Mucosa of stomach (tissue), 1 donor: ENCODE measurements around the gene PRM3.
"Not testable (repeated sequence)": the region's sequence is repeated elsewhere in the genome, so short reads cannot be mapped to it uniquely, and the experiment has no call there.

Experiments used
- H3K27me3 ChIP-seq: one replicate; pipeline ENCODE4 v1.7.0; 2013; ENCODE audit warnings: mild to moderate bottlenecking, low read length; ENCODE audit not compliant: control insufficient read depth, insufficient read depth
- H3K36me3 ChIP-seq: one replicate; pipeline ENCODE4 v1.7.0; 2013; ENCODE audit warnings: low read length; ENCODE audit not compliant: control insufficient read depth, insufficient read depth
- H3K4me1 ChIP-seq: one replicate; pipeline ENCODE4 v1.7.0; 2013; ENCODE audit warnings: mild to moderate bottlenecking, low read length; ENCODE audit not compliant: control insufficient read depth, insufficient read depth
- H3K4me3 ChIP-seq: one replicate; pipeline ENCODE4 v1.7.0; 2013; ENCODE audit warnings: low read length
- H3K9ac ChIP-seq: one replicate; pipeline ENCODE4 v1.7.0; 2013; ENCODE audit warnings: mild to moderate bottlenecking, low read length, moderate library complexity
- H3K9me3 ChIP-seq: one replicate; pipeline ENCODE4 v1.7.0; 2013; ENCODE audit warnings: mild to moderate bottlenecking, low read length, moderate library complexity; ENCODE audit not compliant: control insufficient read depth
- donor health status: Pancreatic carcinoma.

PRM3 gene

GRCh38 chr16:11290102-11290893 lies 16.9 kb upstream of the PRM3 start:
- no peak overlapping the region for H3K4me3 ChIP-seq
- no peaks in the 10 kb centered on the region for H3K4me1 ChIP-seq
- H3K27me3 ChIP-seq, result no peaks in the 10 kb centered on the region
- no peaks in the 10 kb centered on the region for H3K36me3 ChIP-seq
- H3K9me3 ChIP-seq, result no peaks in the 10 kb centered on the region
- H3K9ac ChIP-seq, result no peak overlapping the region

- not testable (repeated sequence) for H3K27me3 ChIP-seq
Observed at GRCh38 chr16:11289696-11290095, 16.3 kb upstream of the PRM3 start.

GRCh38 chr16:11289202-11289601 lies 15.8 kb upstream of the PRM3 start:
- Histone ChIP-seq H3K36me3 (no peaks in the 10 kb centered on the region), H3K27me3 (no peaks in the 10 kb centered on the region), H3K9ac (no peak overlapping the region), H3K9me3 (no peaks in the 10 kb centered on the region), H3K4me3 (no peak overlapping the region), H3K4me1 (no peaks in the 10 kb centered on the region)

More at GRCh38 chr16:11289696-11290095, 16.3 kb upstream of the PRM3 start:
- H3K4me3 ChIP-seq, H3K9ac ChIP-seq, H3K4me1 ChIP-seq, H3K9me3 ChIP-seq, H3K36me3 ChIP-seq: not testable (repeated sequence)

GRCh38 chr16:11285842-11286241 lies 12.4 kb upstream of the PRM3 start:
- Histone ChIP-seq H3K36me3 (no peaks in the 10 kb centered on the region), H3K9ac (no peak overlapping the region), H3K27me3 (no peaks in the 10 kb centered on the region), H3K9me3 (no peaks in the 10 kb centered on the region), H3K4me1 (peaks cover 4% of the 10 kb centered on the region), H3K4me3 (no peak overlapping the region)

GRCh38 chr16:11283820-11284248 lies 10.4 kb upstream of the PRM3 start:
- H3K4me1 ChIP-seq, result peaks cover 16% of the 10 kb centered on the region
- H3K36me3 ChIP-seq, result no peaks in the 10 kb centered on the region
- no peaks in the 10 kb centered on the region for H3K27me3 ChIP-seq
- H3K9ac ChIP-seq, result no peak overlapping the region
- H3K9me3 ChIP-seq, result no peaks in the 10 kb centered on the region
- H3K4me3 ChIP-seq, result no peak overlapping the region

GRCh38 chr16:11280616-11281522 lies 7.4 kb upstream of the PRM3 start, which contains the start of gene PRM1:
TSS of gene PRM1 (minus strand) at chr16:11281330. CDS start at chr16:11281238, 92 bp downstream.
- no peaks in the 10 kb centered on the region for H3K9me3 ChIP-seq
- no peaks in the 10 kb centered on the region for H3K36me3 ChIP-seq
- H3K4me3 ChIP-seq, result no peak within 1 kb of the TSS
- peaks cover 16% of the 10 kb centered on the region for H3K4me1 ChIP-seq
- H3K9ac ChIP-seq, result no peak within 1 kb of the TSS
- H3K27me3 ChIP-seq, result no peaks in the 10 kb centered on the region

GRCh38 chr16:11278681-11279628 lies 5.5 kb upstream of the PRM3 start:
- H3K27me3 ChIP-seq, result no peaks in the 10 kb centered on the region
- no peak overlapping the region for H3K4me3 ChIP-seq
- H3K9me3 ChIP-seq, result no peaks in the 10 kb centered on the region
- no peak overlapping the region for H3K9ac ChIP-seq
- H3K4me1 ChIP-seq, result peaks cover 16% of the 10 kb centered on the region
- H3K36me3 ChIP-seq, result no peaks in the 10 kb centered on the region

- no peaks in the 10 kb centered on the region for H3K27me3 ChIP-seq
- no peaks in the 10 kb centered on the region for H3K9me3 ChIP-seq
- H3K4me1 ChIP-seq, result peaks cover 16% of the 10 kb centered on the region
- H3K36me3 ChIP-seq, result no peaks in the 10 kb centered on the region
- no peak overlapping the region for H3K9ac ChIP-seq
- H3K4me3 ChIP-seq, result no peak overlapping the region
Observed at GRCh38 chr16:11277607-11278337, 4.3 kb upstream of the PRM3 start.

GRCh38 chr16:11276896-11277593 lies 3.6 kb upstream of the PRM3 start:
- peaks cover 16% of the 10 kb centered on the region for H3K4me1 ChIP-seq
- no peak overlapping the region for H3K9ac ChIP-seq

GRCh38 chr16:11276143-11276895 lies 2.9 kb upstream of the PRM3 start, which contains the start of gene PRM2:
TSS of gene PRM2 (minus strand) at chr16:11276480. CDS start at chr16:11276370, 110 bp downstream.
- Histone ChIP-seq H3K4me1 (peaks cover 16% of the 10 kb centered on the region), H3K4me3 (no peak within 1 kb of the TSS), H3K27me3 (no peaks in the 10 kb centered on the region), H3K9me3 (no peaks in the 10 kb centered on the region), H3K36me3 (no peaks in the 10 kb centered on the region), H3K9ac (no peak within 1 kb of the TSS)

More at GRCh38 chr16:11276896-11277593, 3.6 kb upstream of the PRM3 start:
- Histone ChIP-seq H3K4me3 (no peak overlapping the region), H3K9me3 (no peaks in the 10 kb centered on the region), H3K27me3 (no peaks in the 10 kb centered on the region), H3K36me3 (no peaks in the 10 kb centered on the region)
